Activated CD4-positive, alpha-beta T cell treated with anti-CD3 and anti-CD28 coated beads, Interleukin-2, amount 10 ng/mL, durations not matched to agents 7 days and 5 days (primary cell): ENCODE data around the gene STK32C. TPM values are rescaled to one million over a fixed set of nuclear protein-coding genes. Genes with fewer than 3 reads are reported as not detected.
A peak's percentile ranks its signal among the peaks of the same experiment; 100 is the strongest.

Experiments
- CTCF ChIA-PET: fragments of 350-600 bp; sonication (Branson Sonifier 250); formaldehyde crosslinking; loops from one replicate; lab custom pipeline; 2021; ENCODE audit warnings: antibody characterized with exemption; lab: Charles Lee
- POLR2A ChIA-PET: fragments of 350-600 bp; sonication (Branson Sonifier 250); formaldehyde crosslinking; loops from one replicate; lab custom pipeline; 2021; ENCODE audit warnings: antibody characterized with exemption; lab: Charles Lee
- DNase-seq: peaks from one replicate; pipeline ENCODE4 v3.0.0-alpha.2; 2020
- H3K27ac Mint-ChIP-seq: one replicate; pipeline ENCODE4 v1.8.0; 2021; ENCODE audit warnings: mild to moderate bottlenecking, moderate library complexity, mixed read lengths
- H3K27me3 Mint-ChIP-seq: one replicate; pipeline ENCODE4 v1.8.0; 2021; ENCODE audit warnings: mixed read lengths
- H3K36me3 Mint-ChIP-seq: one replicate; pipeline ENCODE4 v1.8.0; 2021; ENCODE audit warnings: low read depth, mixed read lengths
- H3K4me1 Mint-ChIP-seq: one replicate; pipeline ENCODE4 v1.8.0; 2021; ENCODE audit warnings: mixed read lengths
- H3K4me3 Mint-ChIP-seq: one replicate; pipeline ENCODE4 v1.8.0; 2021; ENCODE audit warnings: mild to moderate bottlenecking, moderate library complexity, mixed read lengths
- H3K9me3 Mint-ChIP-seq: one replicate; pipeline ENCODE4 v1.8.0; 2021; ENCODE audit warnings: mixed read lengths
- total RNA-seq, 2 experiments: library from RNA; stranded (reverse); gene quantifications; one replicate each; pipeline ENCODE4 v1.2.3, GENCODE V29; 2021

Gene STK32C
- total RNA-seq, 2 experiments from 2014 or later: 11.1 to 15.2 TPM

DNA sequence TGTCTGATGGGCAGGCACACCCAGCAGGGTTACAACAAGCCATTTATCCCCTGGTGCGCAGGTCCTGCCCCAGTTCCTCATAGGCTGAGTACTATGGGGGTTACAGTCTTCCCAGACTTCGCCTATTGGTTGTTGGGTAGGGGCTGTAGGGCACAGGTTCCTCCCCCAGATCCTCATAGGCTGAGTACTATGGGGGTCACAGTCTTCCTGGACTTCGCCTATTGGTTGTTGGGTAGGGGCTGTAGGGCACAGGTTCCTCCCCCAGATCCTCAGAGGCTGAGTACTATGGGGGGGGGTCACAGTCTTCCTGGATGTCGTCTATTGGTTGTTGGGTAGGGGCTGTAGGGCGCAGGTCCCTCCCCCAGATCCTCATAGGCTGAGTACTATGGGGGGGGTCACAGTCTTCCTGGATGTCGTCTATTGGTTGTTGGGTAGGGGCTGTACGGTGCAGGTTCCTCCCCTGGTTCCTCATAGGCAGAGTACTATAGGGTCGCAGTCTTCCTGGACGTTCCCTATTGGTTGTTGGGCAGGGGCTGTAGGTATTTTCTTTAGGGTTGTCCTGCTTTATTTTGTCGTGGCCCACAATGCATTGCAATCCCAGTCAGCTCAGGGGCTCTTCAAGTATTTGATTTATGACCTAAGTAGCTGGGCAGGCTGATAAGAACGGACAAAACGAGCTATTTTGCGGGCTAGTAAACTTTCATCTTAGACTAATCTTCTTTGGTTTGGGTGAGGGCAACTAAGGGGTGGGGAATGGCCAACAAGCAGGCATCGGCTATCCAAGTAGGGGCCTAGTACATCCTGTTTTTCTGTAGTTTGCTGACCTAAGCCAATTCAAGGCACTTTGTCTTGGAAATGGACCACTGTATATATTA, 27.7 kb upstream of the STK32C start:
- no peak for DNase-seq
- H3K27me3 Mint-ChIP-seq: no peaks in the 10 kb centered on the region
- ChIA-PET CTCF (interaction anchor here (0.6 kb wide), 1 partner anchor 300 kb away, joined by 3 read pairs; no protein-coding TSS in a partner anchor), POLR2A (no interaction called here)
- H3K4me3 Mint-ChIP-seq: no peak overlapping the region
- peaks cover 8% of the 10 kb centered on the region for H3K36me3 Mint-ChIP-seq
- peaks cover 33% of the 10 kb centered on the region for H3K4me1 Mint-ChIP-seq
- peak overlapping the region; percentile 50 for H3K27ac Mint-ChIP-seq
- H3K9me3 Mint-ChIP-seq: no peaks in the 10 kb centered on the region

DNA sequence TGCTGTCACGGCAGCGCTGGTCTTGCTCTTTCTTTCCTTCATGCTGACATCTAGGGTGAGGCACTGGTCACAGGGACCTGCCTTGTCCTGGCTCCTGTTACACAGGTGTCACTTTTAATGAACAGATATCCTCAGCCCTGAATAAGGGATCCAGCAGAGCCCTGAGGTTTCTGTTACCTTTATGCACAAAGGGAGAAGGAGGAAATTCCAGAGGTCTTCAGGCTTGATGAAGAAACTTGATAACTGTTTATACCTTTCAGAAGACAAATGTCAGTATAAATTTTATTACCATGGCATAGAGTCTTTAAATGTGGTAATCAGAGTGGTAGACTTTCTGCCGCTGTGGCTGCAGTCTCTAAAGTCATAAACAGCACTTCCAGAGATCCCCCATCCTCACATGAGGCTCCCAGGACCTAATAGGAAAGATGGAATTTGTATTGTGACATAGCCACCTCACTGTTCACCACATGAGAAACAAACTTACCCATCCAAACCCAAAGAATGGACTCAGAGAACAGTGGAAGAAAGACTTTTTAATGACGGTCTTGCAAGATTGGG, 27.0 kb upstream of the STK32C start:
- H3K27ac Mint-ChIP-seq: no peak overlapping the region
- peaks cover 15% of the 10 kb centered on the region for H3K36me3 Mint-ChIP-seq
- H3K4me3 Mint-ChIP-seq: no peak overlapping the region
- H3K9me3 Mint-ChIP-seq: no peaks in the 10 kb centered on the region
- no peak for DNase-seq
- ChIA-PET POLR2A (no interaction called here), CTCF (no interaction called here)
- no peaks in the 10 kb centered on the region for H3K27me3 Mint-ChIP-seq
- peaks cover 40% of the 10 kb centered on the region for H3K4me1 Mint-ChIP-seq

GRCh38 chr10:132333386-132333785, 25.6 kb upstream of the STK32C start:
- Mint-ChIP-seq H3K9me3 (no peaks in the 10 kb centered on the region), H3K4me1 (peaks cover 52% of the 10 kb centered on the region), H3K27ac (no peak overlapping the region), H3K4me3 (peak overlapping the region; percentile 89), H3K36me3 (peaks cover 21% of the 10 kb centered on the region), H3K27me3 (no peaks in the 10 kb centered on the region)
- ChIA-PET CTCF (interaction anchor here (1.2 kb wide), 1 partner anchor 28 kb away, joined by 3 read pairs; no protein-coding TSS in a partner anchor), POLR2A (no interaction called here)
- DNase-seq: no peak

DNA sequence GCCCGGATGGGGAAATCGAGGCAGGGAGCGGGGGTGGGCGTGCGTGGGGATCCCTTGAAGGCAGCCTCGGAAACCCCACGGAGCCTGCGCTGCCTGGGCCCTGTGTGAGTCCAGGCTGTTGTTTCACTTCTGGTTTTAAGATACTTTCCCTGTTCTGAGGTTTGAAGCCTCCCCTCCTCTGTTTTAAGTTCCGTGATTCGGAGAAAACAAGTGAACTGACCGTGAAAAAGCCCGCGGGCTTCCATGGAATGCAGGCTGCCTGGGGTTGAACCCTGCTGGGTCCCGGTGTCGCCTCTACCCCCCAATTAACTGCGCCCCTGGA, 24.6 kb upstream of the STK32C start:
- H3K4me1 Mint-ChIP-seq: peaks cover 56% of the 10 kb centered on the region
- ChIA-PET CTCF (no interaction called here), POLR2A (no interaction called here)

GRCh38 chr10:132331601-132332432, 24.1 kb upstream of the STK32C start, which contains the start of gene LRRC27:
Gene LRRC27 (plus strand): TSS chr10:132332193. CDS start chr10:132333525, 1,332 bp downstream.
- H3K27ac Mint-ChIP-seq: peak within 1 kb of the TSS; percentile 94
- H3K27me3 Mint-ChIP-seq: no peaks in the 10 kb centered on the region
- DNase-seq: peak; percentile 99
- ChIA-PET POLR2A (no interaction called here), CTCF (no interaction called here)
- H3K4me1 Mint-ChIP-seq: peaks cover 55% of the 10 kb centered on the region
- H3K36me3 Mint-ChIP-seq: peaks cover 30% of the 10 kb centered on the region
- no peaks in the 10 kb centered on the region for H3K9me3 Mint-ChIP-seq
- H3K4me3 Mint-ChIP-seq: peak within 1 kb of the TSS; percentile 89

More for the DNA sequence above, 24.6 kb upstream of the STK32C start:
- Mint-ChIP-seq H3K9me3 (no peaks in the 10 kb centered on the region), H3K27me3 (no peaks in the 10 kb centered on the region), H3K36me3 (peaks cover 27% of the 10 kb centered on the region), H3K4me3 (peak overlapping the region; percentile 89), H3K27ac (peak overlapping the region; percentile 85)
- DNase-seq: no peak

DNA sequence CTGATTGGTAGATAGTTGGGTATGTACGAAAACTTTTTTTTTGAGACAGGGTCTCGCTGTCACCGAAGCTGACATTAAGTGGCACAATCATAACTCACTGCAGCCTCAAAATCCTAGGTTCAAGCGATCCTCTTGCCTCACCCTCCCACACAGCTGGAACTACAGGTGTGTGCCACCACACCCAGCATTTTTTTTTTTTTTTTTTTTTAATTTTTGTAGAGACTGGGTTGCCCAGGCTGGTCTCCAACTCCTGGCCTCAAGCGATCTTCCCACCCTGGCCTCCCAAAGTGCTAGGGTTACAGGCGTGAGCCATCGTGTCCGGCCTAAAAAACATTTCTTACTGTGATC, 22.7 kb upstream of the STK32C start:
- H3K4me3 Mint-ChIP-seq: peak overlapping the region; percentile 89
- peaks cover 42% of the 10 kb centered on the region for H3K36me3 Mint-ChIP-seq
- peaks cover 4% of the 10 kb centered on the region for H3K9me3 Mint-ChIP-seq
- H3K4me1 Mint-ChIP-seq: peaks cover 50% of the 10 kb centered on the region
- no peaks in the 10 kb centered on the region for H3K27me3 Mint-ChIP-seq
- CTCF ChIA-PET: interaction anchor here (0.6 to 1.1 kb wide), 2 partner anchors 15 to 100 kb away, joined by 3 to 5 read pairs; no protein-coding TSS in a partner anchor
- no peak for DNase-seq
- H3K27ac Mint-ChIP-seq: peak overlapping the region; percentile 94
- POLR2A ChIA-PET: no interaction called here

GRCh38 chr10:132329565-132330485, 22.1 kb upstream of the STK32C start:
- peaks cover 4% of the 10 kb centered on the region for H3K9me3 Mint-ChIP-seq
- DNase-seq: peak; percentile 41
- peaks cover 53% of the 10 kb centered on the region for H3K4me1 Mint-ChIP-seq
- peaks cover 46% of the 10 kb centered on the region for H3K36me3 Mint-ChIP-seq
- H3K27me3 Mint-ChIP-seq: no peaks in the 10 kb centered on the region
- peak overlapping the region; percentile 88 for H3K27ac Mint-ChIP-seq
- peak overlapping the region; percentile 89 for H3K4me3 Mint-ChIP-seq
- ChIA-PET CTCF (interaction anchor here (0.6 to 1.1 kb wide), 3 partner anchors 10 to 99 kb away, joined by 3 to 5 read pairs (median 5); no protein-coding TSS in a partner anchor), POLR2A (no interaction called here)

DNA sequence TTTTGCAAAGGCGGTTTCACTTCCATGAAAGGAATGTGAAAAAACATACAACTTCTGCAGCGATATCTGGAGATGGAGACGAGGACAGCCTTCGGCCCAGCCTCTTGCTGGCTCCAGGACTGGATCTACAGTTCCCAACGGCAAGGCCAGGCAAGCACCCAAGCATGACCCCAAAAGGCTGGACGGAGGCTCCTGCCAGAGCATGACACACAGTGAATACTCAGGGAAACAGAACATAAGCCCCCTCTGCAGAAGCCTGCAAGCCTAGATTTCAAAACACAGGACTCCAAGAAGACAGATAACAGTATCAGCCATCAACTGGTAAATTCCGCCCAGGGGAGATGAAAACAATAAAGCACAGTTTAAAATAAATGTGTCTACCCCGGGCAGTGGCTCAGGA, 21.0 kb upstream of the STK32C start:
- peak overlapping the region; percentile 12 for H3K4me3 Mint-ChIP-seq
- H3K27ac Mint-ChIP-seq: peak overlapping the region; percentile 60
- CTCF ChIA-PET: no interaction called here
- peaks cover 52% of the 10 kb centered on the region for H3K36me3 Mint-ChIP-seq
- POLR2A ChIA-PET: no interaction called here
- peaks cover 4% of the 10 kb centered on the region for H3K9me3 Mint-ChIP-seq
- no peaks in the 10 kb centered on the region for H3K27me3 Mint-ChIP-seq
- no peak for DNase-seq
- peaks cover 59% of the 10 kb centered on the region for H3K4me1 Mint-ChIP-seq

GRCh38 chr10:132328106-132328505, 20.4 kb upstream of the STK32C start:
- Mint-ChIP-seq H3K27ac (no peak overlapping the region), H3K9me3 (peaks cover 4% of the 10 kb centered on the region), H3K36me3 (peaks cover 58% of the 10 kb centered on the region), H3K4me3 (no peak overlapping the region), H3K4me1 (peaks cover 60% of the 10 kb centered on the region), H3K27me3 (no peaks in the 10 kb centered on the region)
- no peak for DNase-seq
- CTCF ChIA-PET: no interaction called here
- POLR2A ChIA-PET: no interaction called here

DNA sequence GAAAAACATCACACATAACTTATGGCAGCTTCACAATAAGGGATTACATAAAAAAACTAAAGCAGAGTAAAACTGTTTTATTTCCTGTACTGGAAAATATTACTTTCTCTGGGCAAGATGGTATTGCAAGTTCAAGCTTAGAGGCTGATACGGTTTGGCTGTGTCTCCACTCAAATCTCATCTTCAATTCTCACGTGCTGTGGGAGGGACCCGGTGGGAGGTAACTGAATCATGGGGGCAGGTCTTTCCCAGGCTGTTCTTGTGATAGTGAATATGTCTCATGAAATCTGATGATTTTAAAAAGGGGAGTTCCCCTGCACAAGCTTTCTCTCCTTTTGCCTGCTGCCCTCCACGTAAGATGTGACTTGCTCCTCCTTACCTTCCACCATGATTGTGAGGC, 19.2 kb upstream of the STK32C start:
- Mint-ChIP-seq H3K4me3 (no peak overlapping the region), H3K36me3 (peaks cover 58% of the 10 kb centered on the region), H3K4me1 (peaks cover 54% of the 10 kb centered on the region), H3K27ac (no peak overlapping the region), H3K9me3 (peaks cover 4% of the 10 kb centered on the region), H3K27me3 (no peaks in the 10 kb centered on the region)
- ChIA-PET POLR2A (no interaction called here), CTCF (no interaction called here)
- DNase-seq: no peak

DNA sequence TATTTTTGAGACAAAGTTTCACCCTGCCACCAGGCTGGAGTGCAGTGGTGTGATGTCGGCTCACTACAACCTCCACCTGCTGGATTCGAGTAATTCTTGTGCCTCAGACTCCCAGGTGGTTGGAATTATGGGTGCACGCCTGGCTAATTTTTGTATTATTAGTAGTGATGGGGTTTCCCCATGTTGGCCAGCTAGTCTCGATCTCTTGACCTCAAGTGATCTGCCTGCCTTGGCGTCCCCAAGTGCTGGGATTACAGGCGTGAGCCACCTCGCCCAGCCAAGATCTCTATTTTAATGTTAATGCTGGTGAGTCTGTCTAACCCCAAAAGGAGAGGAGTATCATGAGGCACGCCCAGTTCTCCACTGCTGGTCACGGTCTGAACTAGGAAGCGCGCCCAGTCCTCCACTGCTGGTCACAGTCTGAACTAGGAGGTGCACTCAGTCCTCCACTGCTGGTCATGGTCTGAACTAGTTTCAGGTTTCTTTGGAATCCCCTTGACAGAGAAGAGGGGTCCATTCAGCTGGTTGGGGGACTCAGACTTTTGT, 18.7 kb upstream of the STK32C start:
- H3K36me3 Mint-ChIP-seq: peaks cover 60% of the 10 kb centered on the region
- ChIA-PET CTCF (interaction anchor here (0.6 kb wide), 1 partner anchor 55 kb away, joined by 4 read pairs; no protein-coding TSS in a partner anchor), POLR2A (no interaction called here)
- no peak overlapping the region for H3K27ac Mint-ChIP-seq
- H3K9me3 Mint-ChIP-seq: peaks cover 4% of the 10 kb centered on the region
- H3K4me1 Mint-ChIP-seq: peaks cover 53% of the 10 kb centered on the region
- H3K4me3 Mint-ChIP-seq: no peak overlapping the region
- no peak for DNase-seq
- H3K27me3 Mint-ChIP-seq: no peaks in the 10 kb centered on the region
